ENCODE data around the gene CORIN. TPM values are rescaled to one million over a fixed set of nuclear protein-coding genes. Genes with fewer than 3 reads are reported as not detected.

The CORIN gene
- total RNA-seq, 1 experiment from 2014 or later, result 3.5 TPM

GRCh38 chr4:47667552-47667951, 170.3 kb downstream of the CORIN start:
- Histone ChIP-seq H3K4me3 (replicated peaks in 1 of 2; ENCODE audit: low read depth in 1 of 2, low read length in 2 of 2) (no peak overlapping the region), H3K9ac (ENCODE audit: low read length) (no peak overlapping the region), H3K36me3 (ENCODE audit: control insufficient read depth in 1 of 2, insufficient read depth in 2 of 2, low read length in 2 of 2) (no peaks in the 10 kb centered on the region), H4K20me1 (ENCODE audit: insufficient read depth) (no peaks in the 10 kb centered on the region), H3K9me3 (ENCODE audit: control insufficient read depth in 1 of 2, insufficient read depth in 1 of 2, low read depth in 1 of 2, low read length in 2 of 2) (no peaks in the 10 kb centered on the region), H2AFZ (ENCODE audit: low read depth, low read length, poor library complexity, severe bottlenecking) (no peak overlapping the region), H3K79me2 (ENCODE audit: insufficient read depth, low read length) (no peaks in the 10 kb centered on the region), H3K4me1 (ENCODE audit: control insufficient read depth in 1 of 2, insufficient read depth in 2 of 2, low read length in 2 of 2) (no peaks in the 10 kb centered on the region), H3K27me3 (ENCODE audit: insufficient read depth, low read length) (no peaks in the 10 kb centered on the region), H3K9me2 (ENCODE audit: insufficient read depth) (no peaks in the 10 kb centered on the region), H3K27ac (ENCODE audit: low read depth, low read length) (no peak overlapping the region), H3K4me2 (ENCODE audit: low read length) (no peak overlapping the region)
- intact Hi-C loops (cut with micrococcal nuclease), result no loop called here
- ChIA-PET RAD21 (ENCODE audit: low non-redundant PET in 1 of 2, low total read pairs in 2 of 2, uncharacterized antibody in 2 of 2, unreplicated experiment in 2 of 2) (no interaction called here), POLR2A (no interaction called here), CTCF (no interaction called here)
- ATAC-seq, result no peak
- BruUV-seq (replicated peaks), result no TSS peak
- no peak for DNase-seq (ENCODE audit: low read depth, low spot score)
- TF ChIP-seq JUND (IDR thresholded peaks at IDR 0.05), result no peak
- TF ChIP-seq SIN3A (IDR thresholded peaks at IDR 0.05; ENCODE audit: low read depth), result no peak
- TF ChIP-seq YY1 (IDR thresholded peaks at IDR 0.05; ENCODE audit: extremely low read depth, insufficient replicate concordance, low read depth, low read length), result no peak
- no peak for TF ChIP-seq POLR2AphosphoS5 (IDR thresholded peaks at IDR 0.05; ENCODE audit: low read depth, low read length)
- no peak for TF ChIP-seq TCF7L2 (IDR thresholded peaks at IDR 0.05; ENCODE audit: borderline replicate concordance, extremely low read depth, insufficient read depth, insufficient read length)
- TF ChIP-seq ATF3 (IDR thresholded peaks at IDR 0.05), result no peak
- TF ChIP-seq ELF1 (IDR thresholded peaks at IDR 0.05; ENCODE audit: borderline replicate concordance, low read depth), result no peak
- TF ChIP-seq FOSL1 (IDR thresholded peaks at IDR 0.05; ENCODE audit: low read depth), result no peak
- no peak for TF ChIP-seq EZH2phosphoT487 (IDR thresholded peaks at IDR 0.05; ENCODE audit: borderline replicate concordance)
- TF ChIP-seq CTCF (IDR thresholded peaks at IDR 0.05 in 2 of 3, conservative IDR thresholded peaks at IDR 0.05 in 1 of 3; ENCODE audit: borderline replicate concordance in 1 of 3, insufficient read depth in 1 of 3, low read depth in 2 of 3, low read length in 2 of 3), result no peak
- TF ChIP-seq MAX (IDR thresholded peaks at IDR 0.05), result no peak
- no peak for TF ChIP-seq CBX3 (IDR thresholded peaks at IDR 0.05; ENCODE audit: low read depth)
- TF ChIP-seq CEBPB (IDR thresholded peaks at IDR 0.05; ENCODE audit: low read depth), result no peak
- TF ChIP-seq SP1 (IDR thresholded peaks at IDR 0.05; ENCODE audit: low read depth), result no peak
- TF ChIP-seq EGR1 (IDR thresholded peaks at IDR 0.05; ENCODE audit: low read depth), result no peak
- TF ChIP-seq EZH2 (IDR thresholded peaks at IDR 0.05), result no peak
- no peak for TF ChIP-seq POLR2A (IDR thresholded peaks at IDR 0.05; ENCODE audit: borderline replicate concordance, extremely low read depth, insufficient read depth, insufficient read length)
- no peak for TF ChIP-seq SRF (IDR thresholded peaks at IDR 0.05; ENCODE audit: low read depth)

Data from HCT116 (cell line).